GM19452 (cell line): ENCODE results near the gene SLC5A10.

Source experiments
- ATAC-seq: cut with Tn5 transposase; IDR thresholded peaks from one replicate; pipeline ENCODE4 v1.9.1; 2021; ENCODE audit not compliant: unreplicated experiment

The SLC5A10 gene

GRCh38 chr17:18981335-18981641, 29.3 kb downstream of the SLC5A10 start:
- no peak for ATAC-seq

GRCh38 chr17:18981642-18982424, 29.9 kb downstream of the SLC5A10 start:
- no peak for ATAC-seq

GRCh38 chr17:18984273-18985114, 32.5 kb downstream of the SLC5A10 start:
- ATAC-seq: no peak

GRCh38 chr17:18985475-18985874, 33.5 kb downstream of the SLC5A10 start:
- ATAC-seq: no peak

GRCh38 chr17:18986541-18987229, 34.7 kb downstream of the SLC5A10 start:
- no peak for ATAC-seq

- ATAC-seq: no peak
Measured at GRCh38 chr17:18987230-18987610, 35.3 kb downstream of the SLC5A10 start.

GRCh38 chr17:18987862-18988545, 36.0 kb downstream of the SLC5A10 start:
- ATAC-seq: no peak

GRCh38 chr17:18988546-18989173, 36.7 kb downstream of the SLC5A10 start:
- no peak for ATAC-seq

- ATAC-seq: no peak
Measured at GRCh38 chr17:18990331-18990730, 38.4 kb downstream of the SLC5A10 start.

- no peak for ATAC-seq
Measured at GRCh38 chr17:18991531-18992315, 39.8 kb downstream of the SLC5A10 start.

GRCh38 chr17:18992454-18993130, 40.6 kb downstream of the SLC5A10 start:
- no peak for ATAC-seq

GRCh38 chr17:18993905-18994526, 42.1 kb downstream of the SLC5A10 start:
- no peak for ATAC-seq

GRCh38 chr17:18994631-18995030, 42.7 kb downstream of the SLC5A10 start:
- no peak for ATAC-seq

GRCh38 chr17:18995220-18995619, 43.3 kb downstream of the SLC5A10 start:
- ATAC-seq: no peak

GRCh38 chr17:18996458-18996857, 44.5 kb downstream of the SLC5A10 start:
- ATAC-seq: no peak

GRCh38 chr17:18997650-18998196, 45.8 kb downstream of the SLC5A10 start:
- no peak for ATAC-seq

GRCh38 chr17:18999394-18999793, 47.4 kb downstream of the SLC5A10 start:
- no peak for ATAC-seq

GRCh38 chr17:18999911-19000310, 47.9 kb downstream of the SLC5A10 start:
- no peak for ATAC-seq
